Cerebellar nuclear complex (tissue), 1 donor: Measurements from ENCODE around the gene CSMD2.

ENCODE experiments used
- DNase-seq, 2 experiments: peaks; one replicate each; lab custom pipeline; 2025; lab: John Stamatoyannopoulos, UW

CSMD2 gene

DNA sequence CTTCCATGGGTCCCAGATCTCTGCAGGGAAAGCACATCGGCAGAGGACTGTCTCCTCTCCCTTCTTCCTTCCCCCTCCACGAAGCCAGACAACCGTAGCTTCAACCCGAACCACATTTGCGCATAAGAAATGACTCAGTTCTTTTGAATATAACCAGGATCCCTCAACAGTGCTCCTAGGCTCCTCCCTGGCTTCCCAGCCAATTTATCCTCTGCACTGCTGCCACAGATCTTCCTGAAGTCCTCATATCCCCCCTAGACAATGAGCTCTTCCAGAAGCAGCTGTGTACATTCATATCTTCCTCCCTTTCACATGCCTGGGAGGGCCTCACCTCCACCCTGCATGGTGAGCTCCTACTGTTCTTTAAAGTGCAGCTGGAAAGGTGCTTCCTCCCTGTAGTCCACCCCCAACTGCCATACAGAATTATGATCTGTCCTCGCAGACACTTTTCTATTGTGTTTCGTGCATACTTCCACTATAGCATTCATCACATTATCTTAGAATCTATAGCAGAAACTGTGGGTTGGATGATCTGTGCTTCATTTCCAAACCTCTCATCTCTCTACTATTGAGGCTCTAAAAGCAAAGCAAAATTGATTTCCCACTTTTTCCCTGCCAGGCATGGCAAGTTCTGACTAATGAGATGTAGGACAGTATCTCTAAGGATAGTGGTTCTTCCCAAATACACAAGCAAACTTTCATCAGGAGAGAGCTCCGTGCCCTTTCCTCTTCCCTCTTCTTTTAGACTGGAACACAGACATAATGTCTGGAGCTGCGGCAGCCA, 480.4 kb downstream of the CSMD2 start:
- no peak for DNase-seq

DNA sequence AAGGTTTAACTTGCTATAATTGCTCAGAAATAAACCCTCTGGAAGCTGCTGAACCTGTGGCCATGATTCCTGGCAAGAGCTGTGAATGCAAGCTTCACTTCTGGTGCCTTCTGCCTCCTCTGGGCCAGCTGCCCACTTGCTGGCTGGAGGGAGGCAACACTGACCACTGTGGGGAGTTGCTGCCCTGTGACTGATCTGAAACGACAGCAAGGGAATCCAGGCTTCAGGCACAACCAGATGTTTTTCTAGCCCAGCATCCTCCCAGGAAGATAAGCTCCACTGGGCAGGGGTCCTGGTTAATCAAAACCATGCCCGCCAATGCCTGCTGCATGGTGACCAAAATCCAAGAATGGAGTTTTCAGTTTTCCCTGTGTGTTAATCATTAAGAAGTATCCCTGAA, 481.1 kb downstream of the CSMD2 start:
- no peak for DNase-seq

DNA sequence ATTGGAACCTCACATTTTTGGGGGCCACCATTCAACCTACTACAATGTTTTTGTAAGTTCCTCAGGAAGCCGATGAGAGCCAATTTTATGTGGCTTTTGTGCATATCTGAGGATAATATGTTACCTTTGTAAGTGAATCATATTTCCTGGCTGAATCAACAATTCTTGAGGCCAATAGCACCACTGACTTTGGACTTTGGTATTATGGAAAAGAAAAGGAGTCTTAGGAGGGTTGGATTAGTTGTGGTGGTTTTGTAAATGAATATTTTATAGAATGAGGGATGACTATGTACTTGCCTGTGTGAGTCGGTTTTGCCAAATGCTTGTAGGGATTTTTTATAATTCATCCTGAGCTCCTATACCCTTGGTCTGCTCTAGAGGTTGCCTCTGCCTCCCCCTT, 482.7 kb downstream of the CSMD2 start:
- no peak for DNase-seq

DNA sequence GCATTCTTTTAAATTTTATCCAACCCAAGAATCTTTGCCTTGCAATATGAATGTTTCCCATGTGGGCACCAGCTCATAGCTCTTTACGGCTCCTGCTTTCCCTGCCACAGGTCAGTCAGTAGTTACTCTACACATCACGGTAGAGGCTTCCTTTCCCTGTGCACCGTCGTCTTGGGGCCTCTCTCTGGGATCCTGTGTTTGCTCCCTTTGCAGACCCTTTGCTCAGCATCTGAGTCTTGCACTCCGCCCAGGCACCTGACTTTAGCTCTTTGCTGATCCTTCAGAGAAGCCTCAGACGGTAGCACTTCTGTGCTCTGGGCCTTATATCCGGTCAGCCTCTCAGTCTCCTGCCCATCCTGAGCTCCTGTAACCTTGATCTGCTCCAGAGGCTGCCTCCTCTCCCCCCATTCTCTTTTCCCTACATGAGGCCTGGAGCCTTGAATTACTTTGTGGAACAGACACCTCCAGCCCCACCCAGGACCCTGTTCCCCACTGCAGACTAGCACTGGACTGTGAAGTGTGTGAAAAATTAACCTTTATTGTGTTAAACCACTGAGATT, 484.7 kb downstream of the CSMD2 start:
- no peak for DNase-seq

DNA sequence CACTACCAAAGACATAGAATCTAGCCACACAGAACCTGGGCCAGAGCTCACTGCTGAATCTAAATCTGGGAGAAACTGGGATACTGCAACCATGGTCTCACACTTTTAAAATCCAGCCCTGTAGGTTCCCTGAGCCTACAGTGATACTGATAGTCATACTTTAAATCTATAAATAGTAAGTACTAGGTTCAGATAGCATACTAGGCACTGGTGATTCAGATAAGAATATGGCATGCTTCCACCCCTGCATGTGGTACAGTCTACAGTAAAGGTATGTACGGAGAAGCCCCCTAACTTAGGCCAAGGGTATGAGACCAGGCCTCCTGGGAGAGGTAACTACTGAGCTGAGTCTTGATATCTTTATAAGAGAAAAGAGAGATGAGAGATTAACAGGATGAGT, 494.5 kb downstream of the CSMD2 start:
- no peak for DNase-seq

DNA sequence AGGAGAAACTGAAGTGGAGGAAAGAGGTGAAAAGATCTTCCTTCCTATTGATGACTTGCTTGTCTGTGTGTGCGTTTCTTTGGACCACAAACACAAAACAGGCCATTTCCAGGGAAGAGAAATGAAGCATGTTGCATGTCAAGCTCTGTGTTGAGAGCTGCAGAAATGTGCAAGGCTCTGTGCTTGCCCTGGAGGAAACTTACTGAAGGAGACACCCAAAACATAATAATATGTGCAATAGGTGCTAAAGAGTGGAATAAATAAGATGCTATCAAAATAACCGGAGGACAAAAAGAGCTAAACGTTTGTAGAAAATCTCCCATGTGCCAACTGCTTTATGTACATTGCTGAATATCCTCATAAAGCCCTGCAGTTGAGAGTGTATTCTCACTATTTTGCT, 496.3 kb downstream of the CSMD2 start:
- no peak for DNase-seq

DNA sequence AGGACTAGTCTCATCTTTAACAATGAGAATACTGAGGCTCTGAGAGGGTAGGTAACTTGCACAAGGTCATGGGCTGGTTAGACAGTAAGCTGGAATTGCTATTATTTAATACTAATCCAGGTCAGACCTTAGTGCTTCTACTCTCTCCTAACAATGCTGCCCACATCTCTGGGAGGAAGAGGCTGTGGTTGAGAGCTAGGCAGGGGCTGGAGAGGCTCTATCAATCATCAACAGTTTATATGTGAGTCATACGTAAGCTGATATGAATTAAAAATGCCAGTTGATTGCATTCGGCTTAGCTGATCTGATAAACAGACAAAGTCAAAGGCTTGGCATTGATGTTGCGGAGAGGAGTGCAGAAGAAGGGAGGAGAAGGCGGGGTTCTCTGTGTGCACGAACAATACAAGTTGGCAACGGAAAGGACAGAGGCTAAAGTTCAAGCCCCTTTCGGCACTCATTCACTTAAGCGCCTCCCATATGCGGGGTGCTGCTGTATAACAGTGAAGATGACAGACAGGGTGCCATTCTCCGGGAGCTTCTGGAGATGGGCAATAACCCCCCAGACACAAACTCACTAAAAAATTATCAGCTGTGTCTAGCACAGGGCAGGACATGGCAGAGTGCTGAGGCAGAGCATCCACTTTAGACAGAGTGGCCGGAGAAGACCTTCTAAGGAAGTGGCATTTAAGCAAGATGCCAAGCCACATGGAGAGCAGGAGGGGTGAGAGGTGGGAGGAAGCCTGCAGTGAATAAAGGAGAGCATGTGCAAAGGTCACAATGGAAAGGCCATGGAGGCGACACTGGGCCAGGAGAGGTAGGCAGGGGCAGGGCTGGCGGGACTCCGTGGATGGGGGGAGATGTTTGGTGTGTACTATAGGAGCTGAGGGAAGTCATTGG, 497.4 kb downstream of the CSMD2 start:
- DNase-seq: no peak

DNA sequence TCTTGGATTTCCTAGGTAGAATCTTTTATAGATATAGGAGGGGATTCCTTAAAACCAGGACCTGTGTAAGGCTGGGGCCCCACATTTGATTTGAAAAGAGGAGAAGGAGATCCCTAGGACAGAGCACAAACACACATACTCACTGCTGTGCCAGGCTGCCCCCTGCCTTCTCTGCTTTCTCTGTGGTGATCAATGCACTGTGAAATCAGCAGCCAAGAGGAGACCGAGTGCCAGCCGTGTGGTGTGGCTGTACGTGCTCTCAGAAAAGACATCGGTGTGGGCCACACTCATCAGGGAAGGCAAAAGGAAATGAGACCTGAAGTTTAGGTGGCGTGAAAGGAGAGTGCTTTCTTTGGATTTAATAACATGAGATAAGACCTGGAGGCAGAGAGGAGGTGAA, 498.4 kb downstream of the CSMD2 start:
- DNase-seq: no peak

DNA sequence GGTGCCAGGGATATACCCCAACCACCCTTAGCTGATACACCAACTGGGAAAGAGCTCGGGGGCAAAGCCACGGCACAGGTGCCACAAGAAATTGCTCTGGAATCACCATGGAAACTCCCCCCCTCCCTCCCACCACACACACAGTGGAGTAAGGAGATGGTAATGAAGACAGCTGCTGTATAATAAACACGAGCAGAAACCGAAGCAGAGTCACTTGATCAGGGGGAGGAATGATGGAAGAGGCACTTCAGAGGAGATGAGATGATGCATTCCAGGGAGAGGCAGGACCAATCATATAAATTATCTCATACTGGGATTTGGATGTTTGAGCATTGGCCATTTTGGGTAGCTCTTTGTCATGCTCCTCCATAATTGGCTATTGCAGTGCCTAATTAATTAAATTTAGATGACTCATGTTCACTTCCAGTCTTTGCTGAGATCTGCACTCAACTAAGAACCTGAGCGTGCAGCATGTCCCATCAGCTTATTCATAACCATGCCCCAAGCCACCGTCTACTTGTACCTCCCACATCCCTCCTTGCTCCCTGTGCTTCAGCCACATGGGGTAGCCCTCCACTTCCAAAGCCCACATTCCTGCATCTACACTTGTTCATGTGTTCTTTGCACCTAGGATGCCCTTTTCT, 503.1 kb downstream of the CSMD2 start:
- DNase-seq: no peak

DNA sequence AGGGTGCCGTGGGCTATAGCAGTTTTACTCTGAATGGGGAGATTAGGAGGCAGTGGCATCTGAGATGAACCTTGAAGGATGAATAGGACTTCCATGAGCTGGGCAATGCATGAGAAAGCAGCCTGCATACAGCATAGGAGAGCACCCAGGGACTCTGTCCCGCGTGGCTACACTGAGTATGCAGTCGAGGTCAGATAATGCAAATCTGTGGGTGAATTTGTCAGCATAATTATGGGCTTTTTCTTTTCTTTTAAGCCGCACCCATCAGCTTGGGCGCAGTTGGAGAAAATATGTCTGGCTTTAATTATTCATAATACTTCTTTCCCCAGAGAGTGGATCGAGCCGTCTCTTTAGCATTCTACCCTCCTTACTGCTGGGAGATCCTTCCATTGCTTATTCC, 504.1 kb downstream of the CSMD2 start:
- no peak for DNase-seq

DNA sequence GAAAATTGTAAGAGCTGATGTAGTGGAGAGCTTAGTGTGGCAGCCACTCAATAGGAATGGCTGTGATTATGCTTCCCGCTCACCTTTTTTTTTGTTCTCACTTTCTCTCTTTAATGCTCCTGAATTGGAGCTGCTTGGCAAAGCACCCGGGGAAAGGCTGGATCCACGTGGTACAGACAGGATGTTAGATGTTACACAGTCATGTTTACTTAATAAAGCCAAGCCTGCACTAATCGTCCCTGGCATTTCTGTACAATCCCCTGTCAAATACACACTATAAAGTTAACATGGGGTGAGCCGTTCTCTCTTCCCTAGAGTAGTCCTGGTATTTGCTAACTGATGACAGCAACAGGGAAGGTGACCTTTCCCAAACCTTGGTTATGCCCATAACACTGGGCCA, 504.8 kb downstream of the CSMD2 start:
- DNase-seq: no peak

DNA sequence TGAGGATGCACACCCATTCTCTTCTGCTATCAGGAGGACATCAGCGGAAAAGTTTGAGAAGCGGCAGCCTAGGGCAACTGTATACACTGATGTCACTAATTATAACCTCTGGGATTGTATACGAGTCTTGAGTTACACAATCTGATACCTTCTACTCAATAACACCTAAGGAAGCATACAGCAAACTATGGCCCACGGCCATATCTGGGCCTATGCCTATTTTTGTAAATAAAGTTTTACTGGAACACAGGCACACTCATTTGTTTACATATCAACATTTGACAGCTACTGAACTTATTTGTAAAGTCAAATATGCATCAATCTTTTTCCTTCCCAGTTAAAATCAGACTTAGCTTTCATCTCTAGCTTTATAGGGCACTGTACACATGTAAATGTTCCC, 505.4 kb downstream of the CSMD2 start:
- no peak for DNase-seq

DNA sequence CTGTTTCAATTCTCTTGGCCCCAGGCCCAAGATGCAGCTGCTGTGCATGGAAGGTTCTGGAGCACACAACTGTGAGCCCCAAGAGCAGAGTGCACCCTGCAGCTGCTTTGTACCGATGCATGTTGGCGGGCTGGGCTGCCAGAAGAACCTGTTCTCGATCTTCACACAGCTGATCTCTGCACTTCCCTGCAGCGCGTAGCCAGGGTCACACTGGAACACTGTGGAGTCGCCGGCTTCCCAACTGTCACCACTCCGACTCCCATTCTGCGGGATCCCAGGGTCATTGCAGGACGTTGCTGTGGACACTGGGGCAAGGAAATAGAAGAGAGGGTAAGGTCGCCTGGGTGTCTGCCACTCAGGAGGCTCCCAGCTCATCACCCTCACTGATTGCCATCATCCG, 507.2 kb downstream of the CSMD2 start:
- no peak for DNase-seq

DNA sequence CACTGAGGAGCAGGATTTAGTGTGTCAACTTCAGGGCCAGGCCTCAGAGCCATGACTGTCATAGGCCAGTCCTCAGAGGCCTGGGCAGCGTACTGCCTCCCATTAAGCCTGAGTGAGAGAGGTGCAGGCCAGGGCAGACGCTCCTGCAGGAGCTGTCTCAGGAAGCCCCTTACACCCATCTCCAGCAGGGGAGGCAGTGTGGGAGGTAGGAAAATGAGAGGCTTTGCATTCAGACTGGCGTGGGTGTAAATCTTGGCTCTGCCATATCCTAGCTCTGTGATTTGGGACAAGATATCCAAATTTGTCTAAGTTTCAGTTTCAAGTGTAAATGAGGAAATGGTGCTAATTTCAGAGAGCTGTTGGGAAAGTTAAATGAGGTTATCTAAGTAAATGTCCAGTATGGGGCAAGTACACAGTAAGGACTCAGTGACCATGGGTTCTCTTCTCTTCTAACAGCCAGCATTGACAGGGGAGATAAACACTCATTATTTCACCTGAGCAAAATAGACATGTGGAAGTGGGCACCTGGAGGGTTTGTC, 508.5 kb downstream of the CSMD2 start:
- DNase-seq: no peak

DNA sequence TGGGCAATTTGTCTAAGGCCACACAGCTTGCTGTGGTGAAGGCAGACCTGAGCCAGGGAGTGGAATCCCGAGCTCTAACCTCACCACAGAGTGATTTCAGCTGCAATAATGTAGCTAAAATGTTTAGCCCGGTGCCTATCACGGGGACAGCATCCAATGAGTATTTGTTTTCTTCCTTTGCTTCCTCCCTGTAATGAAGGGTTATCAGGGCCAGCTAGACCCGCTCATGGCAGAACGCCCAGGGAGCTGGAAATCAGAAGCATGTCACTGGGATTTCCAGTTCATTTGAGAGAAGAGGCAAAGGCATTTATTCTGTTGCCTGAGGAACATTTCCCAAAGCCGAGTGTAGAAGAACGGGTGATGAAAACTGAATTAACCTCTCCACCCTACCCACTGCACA, 509.5 kb downstream of the CSMD2 start:
- DNase-seq: no peak

DNA sequence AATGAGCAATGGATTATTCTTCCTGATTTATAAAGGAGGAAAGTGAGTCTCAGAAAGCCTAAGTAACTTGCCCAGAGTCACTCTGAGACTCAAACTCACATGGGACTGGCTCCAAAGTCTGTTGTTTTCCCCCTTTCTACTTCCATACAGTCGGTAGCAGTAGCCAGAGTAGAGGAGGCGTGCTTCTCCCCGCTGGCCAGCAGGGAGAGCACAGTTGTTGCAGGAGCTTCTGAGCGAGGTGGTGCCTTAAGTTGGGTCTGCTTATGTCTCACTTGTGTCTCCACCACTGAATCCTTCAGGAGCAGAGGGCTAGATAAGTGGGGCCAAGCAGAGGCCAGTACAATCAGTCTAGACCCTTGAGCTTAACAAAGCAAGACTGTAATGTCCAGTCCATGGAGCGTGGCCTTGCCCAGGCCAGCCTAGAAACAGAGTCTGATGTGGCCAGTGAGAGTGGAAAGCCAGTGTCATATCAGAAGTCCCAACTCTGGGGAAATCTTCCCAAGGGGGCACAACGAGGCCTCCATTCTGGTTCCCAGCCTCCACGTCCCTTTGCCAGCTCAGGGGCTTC, 510.7 kb downstream of the CSMD2 start:
- DNase-seq: no peak

DNA sequence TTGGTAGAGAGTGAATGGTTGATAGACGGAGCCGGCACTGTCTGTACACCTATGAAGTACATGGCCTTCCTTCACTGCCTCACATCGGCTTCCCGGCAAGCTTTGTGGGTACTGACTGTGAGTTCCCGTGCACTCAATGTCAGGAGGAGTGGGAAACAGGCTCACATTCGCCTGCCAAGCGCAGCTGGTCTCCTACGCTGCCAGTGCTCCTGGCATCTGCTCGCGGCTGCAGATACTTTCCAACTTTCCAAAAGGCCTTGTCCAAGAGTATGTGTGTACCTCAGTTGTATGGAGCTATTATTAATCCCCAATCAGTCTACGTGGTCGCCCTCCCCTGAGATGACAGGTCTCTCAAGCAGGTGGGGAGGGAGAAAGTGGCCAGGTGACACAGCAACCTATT, 511.8 kb downstream of the CSMD2 start:
- no peak for DNase-seq

DNA sequence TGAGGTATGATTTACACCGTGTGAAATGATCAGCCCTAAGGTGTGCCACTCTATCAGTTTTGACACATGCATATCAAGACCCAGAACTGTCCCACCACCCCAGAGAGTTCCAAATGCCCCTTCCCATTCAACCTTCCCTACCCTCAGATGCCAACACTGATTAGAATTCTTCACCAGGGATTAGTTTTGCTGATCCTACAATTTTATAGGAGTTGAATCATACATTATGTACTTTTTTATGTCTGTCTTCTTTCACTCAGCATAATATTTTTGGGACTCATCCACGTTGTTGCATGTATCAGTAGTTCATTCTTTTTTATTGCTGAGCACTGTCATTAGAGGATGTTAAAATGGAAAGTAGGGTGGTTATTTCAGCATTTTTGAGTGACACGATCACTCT, 514.3 kb downstream of the CSMD2 start:
- no peak for DNase-seq

DNA sequence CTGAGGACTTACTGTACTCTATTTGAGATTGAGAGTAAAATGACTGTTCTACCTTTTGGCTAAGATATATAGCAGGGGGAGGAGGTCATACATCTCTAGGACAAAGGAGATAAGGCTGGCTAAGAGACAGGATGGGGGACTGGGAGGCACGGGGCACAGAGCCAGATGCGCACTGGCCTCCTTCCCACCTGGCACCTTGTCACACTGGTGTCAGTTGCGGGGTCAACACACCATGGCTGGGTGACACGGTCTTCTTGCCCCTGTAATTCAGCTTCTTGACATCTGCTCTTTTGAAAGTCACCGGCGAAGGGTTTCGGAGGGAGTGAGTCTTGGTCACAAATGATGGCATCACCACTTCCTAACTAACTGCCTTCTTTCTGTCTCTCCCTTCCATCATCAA, 515.3 kb downstream of the CSMD2 start:
- no peak for DNase-seq

DNA sequence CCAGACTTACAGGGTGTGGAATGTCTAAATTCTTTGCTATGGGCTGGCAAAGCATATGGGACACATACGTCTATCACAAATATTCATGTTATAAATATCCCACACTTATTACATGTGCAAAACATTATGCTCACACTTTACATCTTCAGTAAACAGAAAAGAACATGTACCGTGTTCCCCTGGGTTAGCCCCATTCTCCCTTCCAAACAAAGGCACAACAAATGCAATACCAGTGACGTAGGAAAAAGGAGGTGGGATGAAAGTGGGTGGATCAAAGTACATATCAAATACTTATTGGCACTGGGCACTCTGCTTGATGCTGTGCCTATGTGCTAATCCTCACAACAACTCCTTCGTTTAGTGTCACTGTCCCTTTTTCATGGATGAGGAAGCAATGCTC, 521.8 kb downstream of the CSMD2 start:
- no peak for DNase-seq

DNA sequence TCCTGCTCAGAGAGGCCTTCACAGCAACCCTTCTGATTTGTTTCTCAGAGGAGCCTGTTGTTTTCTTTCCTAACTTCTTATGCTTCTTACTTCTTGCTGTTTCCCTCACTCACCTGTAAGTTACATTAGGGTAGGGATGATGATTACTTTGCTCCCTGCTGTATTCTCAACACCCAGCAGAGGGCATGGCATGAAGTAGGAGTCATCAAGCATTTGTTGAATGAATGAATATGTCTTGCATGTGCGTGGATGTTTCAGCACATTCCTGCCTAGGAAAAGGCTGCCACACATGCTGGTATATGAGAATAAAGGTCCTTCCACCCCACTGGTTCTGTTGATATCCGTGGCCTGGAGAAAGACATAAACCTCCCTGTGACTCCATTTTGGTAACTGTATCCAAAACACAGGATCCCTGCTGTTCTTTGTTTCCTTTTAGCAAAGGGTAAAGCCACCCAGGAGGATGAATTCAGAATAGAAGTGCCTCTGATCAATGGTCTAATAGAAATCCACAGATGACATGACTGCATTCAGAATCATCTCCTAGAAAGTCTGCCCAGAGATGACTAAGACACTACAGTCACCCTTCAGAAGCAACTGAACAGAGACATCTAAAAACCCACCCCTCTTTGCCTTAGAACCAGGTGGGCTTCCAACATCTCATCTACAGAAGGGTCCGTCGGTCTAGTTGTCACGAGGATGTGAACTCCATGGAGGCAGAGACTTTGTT, 523.8 kb downstream of the CSMD2 start:
- DNase-seq: no peak
